Endothelial cell of umbilical vein (primary cell): Measurements from ENCODE around the gene GHRHR. TPM values are rescaled to one million over a fixed set of nuclear protein-coding genes. Genes with fewer than 3 reads are reported as not detected.

ENCODE experiments used
- BruUV-seq: library from RNA; stranded (reverse); fragments of 400-500 nt; replicated peaks from 2 replicates; lab custom pipeline; 2021; lab: Mats Ljungman, UMichigan
- CTCF ChIA-PET: fragments of 300-600, 350-600 bp; sonication (Branson Sonifier 250); formaldehyde crosslinking; loops from one replicate; lab custom pipeline; 2021; ENCODE audit warnings: antibody characterized with exemption, inconsistent platforms; lab: Charles Lee
- POLR2A ChIA-PET: fragments of 300-600, 350-600 bp; sonication (Branson Sonifier 250); formaldehyde crosslinking; loops from one replicate; lab custom pipeline; 2021; ENCODE audit warnings: antibody characterized with exemption, inconsistent platforms; lab: Charles Lee
- DNase-seq: peaks from one replicate; pipeline ENCODE4 v3.0.0-alpha.2; 2011; ENCODE audit warnings: low read depth, low spot score
- FAIRE-seq: peaks from 2 replicates; lab custom pipeline; 2011; peaks lifted over from hg19 to GRCh38; lab: Jason Lieb, UNC
- H2AFZ ChIP-seq: 2 replicates; pipeline ENCODE4 v1.6.0; 2012; ENCODE audit warnings: low read depth, low read length, control low read depth, inconsistent platforms
- H3K27ac ChIP-seq: 2 replicates; pipeline ENCODE4 v1.5.1; 2011; ENCODE audit warnings: low read depth, mild to moderate bottlenecking, control low read depth, low read length, moderate library complexity; ENCODE audit not compliant: insufficient read depth
- H3K27me3 ChIP-seq, 2 experiments: 2 replicates each; pipeline versions ENCODE4 v1.6.0 to v1.6.1; 2011; ENCODE audit warnings: low read length in 2 of 2, mixed read lengths in 1 of 2; ENCODE audit not compliant: control insufficient read depth in 2 of 2, insufficient read depth in 2 of 2
- H3K36me3 ChIP-seq, 2 experiments: 2 replicates in 1 of 2; 3 replicates in 1 of 2; pipeline ENCODE4 v1.5.1; 2011; ENCODE audit warnings: low read length in 2 of 2, mild to moderate bottlenecking in 1 of 2, moderate library complexity in 1 of 2; ENCODE audit not compliant: control insufficient read depth in 2 of 2, insufficient read depth in 2 of 2; ENCODE audit errors: extremely low read depth in 1 of 2
- H3K4me1 ChIP-seq: 3 replicates; pipeline ENCODE4 v1.5.1; 2011; ENCODE audit warnings: mild to moderate bottlenecking, low read length; ENCODE audit not compliant: control insufficient read depth, insufficient read depth; ENCODE audit errors: extremely low read depth
- H3K4me2 ChIP-seq: 2 replicates; pipeline ENCODE4 v1.6.1; 2011; ENCODE audit warnings: low read length, control low read depth, mixed read lengths; ENCODE audit not compliant: insufficient read depth
- H3K4me3 ChIP-seq, 3 experiments: fragments of 200-600 bp in 1 of 3; sonication (generic), shearing (Covaris generic) in 1 of 3; replicated peaks in 1 of 3; 2 replicates each; pipeline ENCODE4 v1.5.1; 2011 to 2016; ENCODE audit warnings: control low read depth in 3 of 3, low read length in 3 of 3, mild to moderate bottlenecking in 2 of 3, inconsistent platforms in 1 of 3, low read depth in 1 of 3, moderate library complexity in 1 of 3; ENCODE audit not compliant: insufficient read depth in 1 of 3
- H3K79me2 ChIP-seq: 2 replicates; pipeline ENCODE4 v1.6.0; 2012; ENCODE audit warnings: low read length, inconsistent platforms; ENCODE audit not compliant: control insufficient read depth, insufficient read depth
- H3K9ac ChIP-seq: replicated peaks from 2 replicates; pipeline ENCODE3; 2011; ENCODE audit warnings: low read length, control low read depth; ENCODE audit not compliant: insufficient read depth; ENCODE audit errors: extremely low read depth
- H3K9me1 ChIP-seq: replicated peaks from 3 replicates; pipeline ENCODE4 v1.6.0; 2011; ENCODE audit warnings: mild to moderate bottlenecking, low read length; ENCODE audit not compliant: control insufficient read depth, insufficient read depth; ENCODE audit errors: extremely low read depth
- H3K9me3 ChIP-seq: replicated peaks from 2 replicates; pipeline ENCODE4 v1.5.1; 2012; ENCODE audit warnings: low read length, inconsistent platforms; ENCODE audit not compliant: control insufficient read depth, insufficient read depth
- H4K20me1 ChIP-seq: replicated peaks from 2 replicates; pipeline ENCODE3; 2011; ENCODE audit warnings: mild to moderate bottlenecking, low read length; ENCODE audit not compliant: control insufficient read depth, insufficient read depth; ENCODE audit errors: extremely low read depth
- EZH2 ChIP-seq: IDR thresholded peaks from 2 replicates; pipeline ENCODE4 v1.6.1; 2012; ENCODE audit warnings: borderline replicate concordance, low read depth, mild to moderate bottlenecking, moderate library complexity, low read length, inconsistent platforms; ENCODE audit not compliant: severe bottlenecking
- FOS ChIP-seq: IDR thresholded peaks from 2 replicates; pipeline ENCODE4 v1.6.1; 2011; ENCODE audit warnings: mild to moderate bottlenecking, low read length, moderate library complexity, borderline replicate concordance; ENCODE audit not compliant: insufficient read depth
- JUN ChIP-seq: IDR thresholded peaks from 2 replicates; pipeline ENCODE4 v1.6.1; 2011; ENCODE audit warnings: borderline replicate concordance, low read depth; ENCODE audit not compliant: insufficient read length, insufficient read depth
- POLR2A ChIP-seq: IDR thresholded peaks from 2 replicates; pipeline ENCODE4 v1.6.1; 2012; ENCODE audit warnings: low read depth, mild to moderate bottlenecking, control low read depth, low read length
- POLR2AphosphoS5 ChIP-seq: IDR thresholded peaks from 2 replicates; pipeline ENCODE4 v1.6.1; 2012; ENCODE audit warnings: low read depth, mild to moderate bottlenecking, control low read depth, low read length, moderate library complexity; ENCODE audit not compliant: insufficient read depth
- dilution Hi-C: fragments of 300-500 bp; cut with MboI; formaldehyde crosslinking; loops from one replicate; pipeline ENCODE4 v1.15.0; 2019; ENCODE audit warnings: low sequenced_read_pairs; ENCODE audit not compliant: extremely low pct_ligation_motif_present
- intact Hi-C: fragments of 100-400 bp; cut with micrococcal nuclease; formaldehyde crosslinking; loops from one replicate; pipeline ENCODE4 v1.10.0; 2022
- polyA plus RNA-seq, 4 experiments: library from polyadenylated mRNA; depleted of rRNA in 3 of 4; stranded (reverse) in 3 of 4; unstranded in 1 of 4; fragments of >200 nt; gene quantifications; 2 replicates each; pipeline versions ENCODE4 v1.2.1 to v1.2.3, GENCODE V29; 2011 to 2012; ENCODE audit warnings: missing spikeins in 1 of 4
- total RNA-seq: library from RNA; stranded (reverse); gene quantifications from 2 replicates; pipeline ENCODE4 v1.2.3, GENCODE V29; 2021
- TF ChIP-seq, protein P1 (sequence below): IDR thresholded peaks from 2 replicates; pipeline ENCODE4 v1.6.1; 2011; ENCODE audit not compliant: insufficient read depth, insufficient read length
- TF ChIP-seq, protein P2 (sequence below), 2 donors: IDR thresholded peaks; 1 replicate in 1 of 2; 2 replicates in 1 of 2; pipeline ENCODE4 v1.5.1; 2011; ENCODE audit warnings: low read length in 2 of 2, mild to moderate bottlenecking in 2 of 2, moderate library complexity in 2 of 2, control low read depth in 1 of 2, inconsistent platforms in 1 of 2, low read depth in 1 of 2; ENCODE audit not compliant: insufficient read depth in 1 of 2; ENCODE audit errors: extremely low read depth in 1 of 2

The GHRHR gene
- total and polyA plus RNA-seq, 2 donors (not counting 3 experiments of a cell fraction or from before 2014, with no cell fraction given) = not detected

DNA sequence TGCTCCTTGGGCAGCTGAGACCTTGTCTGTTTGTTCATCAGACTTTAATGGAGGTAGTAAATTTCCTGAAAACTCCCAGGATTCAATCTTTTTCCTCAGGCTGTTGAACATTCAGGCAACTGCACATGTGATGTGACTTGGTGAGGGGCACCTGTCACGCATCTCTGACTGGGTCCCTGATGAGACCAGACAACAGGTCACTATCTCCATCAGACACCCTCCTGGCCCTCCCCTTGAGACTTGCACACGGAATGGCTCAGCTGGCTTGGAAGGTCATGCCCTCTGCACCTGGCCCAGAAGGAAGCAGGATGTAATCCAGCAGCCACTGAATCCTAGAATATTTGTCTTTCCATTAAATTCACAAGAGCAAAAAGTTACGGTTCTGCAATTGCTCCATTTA, 36.2 kb upstream of the GHRHR start:
- intact Hi-C loops = no loop called here
- no peak for FAIRE-seq
- H3K4me2 ChIP-seq = no peak overlapping the region
- dilution Hi-C loops = no loop called here
- no peaks in the 10 kb centered on the region for H3K9me3 ChIP-seq
- H3K79me2 ChIP-seq = no peaks in the 10 kb centered on the region
- ChIA-PET CTCF (no interaction called here), POLR2A (no interaction called here)
- peaks cover 0 to 5% of the 10 kb centered on the region in 2 experiments for H3K36me3 ChIP-seq
- no peaks in the 10 kb centered on the region for H3K27me3 ChIP-seq
- DNase-seq = no peak
- H3K9ac ChIP-seq = no peak overlapping the region
- no peak overlapping the region for H3K27ac ChIP-seq
- no peaks in the 10 kb centered on the region for H3K9me1 ChIP-seq
- H3K4me3 ChIP-seq = no peak overlapping the region
- BruUV-seq = no TSS peak
- H3K4me1 ChIP-seq = peaks cover under 1% of the 10 kb centered on the region
- no peak overlapping the region for H2AFZ ChIP-seq
- no peaks in the 10 kb centered on the region for H4K20me1 ChIP-seq
- TF ChIP-seq POLR2AphosphoS5 (no peak), EZH2 (no peak), JUN (no peak), POLR2A (no peak), FOS (no peak)
- TF ChIP-seq, protein P1, sequence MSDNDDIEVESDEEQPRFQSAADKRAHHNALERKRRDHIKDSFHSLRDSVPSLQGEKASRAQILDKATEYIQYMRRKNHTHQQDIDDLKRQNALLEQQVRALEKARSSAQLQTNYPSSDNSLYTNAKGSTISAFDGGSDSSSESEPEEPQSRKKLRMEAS = no peak
- TF ChIP-seq, protein P2, sequence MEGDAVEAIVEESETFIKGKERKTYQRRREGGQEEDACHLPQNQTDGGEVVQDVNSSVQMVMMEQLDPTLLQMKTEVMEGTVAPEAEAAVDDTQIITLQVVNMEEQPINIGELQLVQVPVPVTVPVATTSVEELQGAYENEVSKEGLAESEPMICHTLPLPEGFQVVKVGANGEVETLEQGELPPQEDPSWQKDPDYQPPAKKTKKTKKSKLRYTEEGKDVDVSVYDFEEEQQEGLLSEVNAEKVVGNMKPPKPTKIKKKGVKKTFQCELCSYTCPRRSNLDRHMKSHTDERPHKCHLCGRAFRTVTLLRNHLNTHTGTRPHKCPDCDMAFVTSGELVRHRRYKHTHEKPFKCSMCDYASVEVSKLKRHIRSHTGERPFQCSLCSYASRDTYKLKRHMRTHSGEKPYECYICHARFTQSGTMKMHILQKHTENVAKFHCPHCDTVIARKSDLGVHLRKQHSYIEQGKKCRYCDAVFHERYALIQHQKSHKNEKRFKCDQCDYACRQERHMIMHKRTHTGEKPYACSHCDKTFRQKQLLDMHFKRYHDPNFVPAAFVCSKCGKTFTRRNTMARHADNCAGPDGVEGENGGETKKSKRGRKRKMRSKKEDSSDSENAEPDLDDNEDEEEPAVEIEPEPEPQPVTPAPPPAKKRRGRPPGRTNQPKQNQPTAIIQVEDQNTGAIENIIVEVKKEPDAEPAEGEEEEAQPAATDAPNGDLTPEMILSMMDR (IDR thresholded peaks at IDR 0.05; ENCODE audit: extremely low read depth in 1 of 2, insufficient read depth in 1 of 2, low read depth in 1 of 2, low read length in 2 of 2) = no peak
